Frontal cortex (tissue), 4 donors: Measurements from ENCODE around the gene SCN2B. TPM values are rescaled to one million over a fixed set of nuclear protein-coding genes. Genes with fewer than 3 reads are reported as not detected.

Experiments
- DNase-seq, 2 donors: peaks; one replicate each; pipeline ENCODE4 v3.0.0; 2012; ENCODE audit warnings: low spot score in 2 of 2
- FAIRE-seq: peaks from 2 replicates; lab custom pipeline; 2012; peaks lifted over from hg19 to GRCh38; lab: Jason Lieb, UNC
- total RNA-seq: library from RNA; depleted of rRNA; stranded (reverse); fragments of >200 nt; gene quantifications from one replicate; pipeline ENCODE4 v1.2.3, GENCODE V29; 2014
- donor health status: control.
- donor health status: control.
- donor health status: control.

Gene SCN2B
- total RNA-seq, 1 donor from 2014 or later, result 4.9 TPM

DNA sequence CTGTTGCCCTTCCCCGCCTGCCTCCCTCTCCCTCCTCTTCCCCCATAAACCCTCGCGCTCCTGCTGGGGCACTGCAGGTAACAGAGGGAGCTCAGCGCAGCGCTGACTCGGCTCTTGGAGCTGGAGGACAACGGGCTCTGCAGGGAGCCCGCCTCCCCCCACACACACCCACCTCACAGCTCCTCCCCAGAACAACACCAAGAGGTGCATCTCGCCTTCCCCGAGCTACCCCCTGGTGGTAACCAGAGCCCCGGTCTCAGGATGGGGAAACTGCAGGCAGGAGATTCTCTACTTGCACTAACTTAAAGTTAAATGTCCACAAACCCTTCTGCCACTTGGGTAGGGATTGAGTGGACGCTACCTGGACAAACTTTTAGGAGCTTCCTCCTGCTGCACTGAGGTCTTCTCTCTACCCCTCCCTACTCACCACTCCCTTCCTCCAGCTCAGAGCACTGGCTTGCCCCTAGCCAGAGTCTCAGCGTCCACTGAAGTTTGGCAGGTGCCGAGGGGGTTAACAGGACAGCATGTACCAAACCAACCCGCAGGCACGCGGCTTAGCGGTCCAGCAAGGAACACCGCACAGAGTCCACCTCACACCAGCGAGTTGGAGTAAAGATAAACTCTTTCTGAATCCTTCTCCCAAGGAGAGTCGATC lies 19.8 kb downstream of the SCN2B start:
- DNase-seq (no peak), FAIRE-seq (no peak)

DNA sequence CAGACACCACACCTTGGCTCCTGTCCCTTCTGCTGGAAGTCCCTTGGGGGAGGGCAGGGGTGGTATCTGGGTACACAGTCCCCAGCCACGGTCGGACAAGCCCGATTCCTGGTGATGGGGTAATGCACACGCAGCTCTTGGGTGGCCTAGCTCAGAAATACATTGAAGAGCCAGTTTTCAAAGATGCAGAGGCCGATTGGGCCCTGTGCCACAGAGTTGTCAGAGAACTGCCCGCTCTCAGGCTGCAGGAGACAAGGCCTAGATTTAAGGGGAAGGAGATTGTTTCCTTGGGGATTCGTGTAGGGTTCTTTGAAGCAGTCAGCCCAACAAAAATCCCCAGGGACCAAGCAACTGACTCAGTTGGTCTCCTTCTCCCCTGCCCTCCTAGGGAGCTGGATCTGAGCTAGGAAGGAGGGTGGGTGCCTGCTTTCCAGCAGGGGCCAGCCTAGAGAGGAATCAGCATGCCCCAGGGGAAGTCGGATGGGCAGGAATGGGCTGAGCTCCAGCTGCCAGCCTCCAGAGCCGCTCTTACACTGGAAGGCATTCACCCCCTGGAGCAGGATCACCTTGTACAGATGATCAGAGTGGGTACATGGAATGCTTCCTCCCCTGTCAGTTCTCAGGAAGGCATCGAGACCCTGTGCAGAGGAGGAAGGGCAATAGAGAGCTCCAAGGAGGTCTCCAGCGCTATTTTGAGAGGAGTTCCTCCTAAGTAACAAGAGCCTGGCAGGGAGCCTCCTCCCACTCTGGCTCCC lies 20.5 kb downstream of the SCN2B start:
- FAIRE-seq, result no peak
- no peak for DNase-seq

GRCh38 chr11:118154641-118155040 lies 21.8 kb downstream of the SCN2B start:
- no peak for DNase-seq
- FAIRE-seq, result no peak

- no peak for DNase-seq
- FAIRE-seq, result no peak
Measured at GRCh38 chr11:118153976-118154375, 22.5 kb downstream of the SCN2B start.

- FAIRE-seq (no peak), DNase-seq (no peak)
Measured at GRCh38 chr11:118153516-118153915, 22.9 kb downstream of the SCN2B start.

- peak; percentile 82 to 87 for DNase-seq
- FAIRE-seq, result no peak
Measured at GRCh38 chr11:118152552-118153471, 23.6 kb downstream of the SCN2B start, which contains the start of gene SCN4B. Gene SCN4B, minus strand, starts transcription at chr11:118152823. Its CDS starts 150 bp downstream, at chr11:118152673.

DNA sequence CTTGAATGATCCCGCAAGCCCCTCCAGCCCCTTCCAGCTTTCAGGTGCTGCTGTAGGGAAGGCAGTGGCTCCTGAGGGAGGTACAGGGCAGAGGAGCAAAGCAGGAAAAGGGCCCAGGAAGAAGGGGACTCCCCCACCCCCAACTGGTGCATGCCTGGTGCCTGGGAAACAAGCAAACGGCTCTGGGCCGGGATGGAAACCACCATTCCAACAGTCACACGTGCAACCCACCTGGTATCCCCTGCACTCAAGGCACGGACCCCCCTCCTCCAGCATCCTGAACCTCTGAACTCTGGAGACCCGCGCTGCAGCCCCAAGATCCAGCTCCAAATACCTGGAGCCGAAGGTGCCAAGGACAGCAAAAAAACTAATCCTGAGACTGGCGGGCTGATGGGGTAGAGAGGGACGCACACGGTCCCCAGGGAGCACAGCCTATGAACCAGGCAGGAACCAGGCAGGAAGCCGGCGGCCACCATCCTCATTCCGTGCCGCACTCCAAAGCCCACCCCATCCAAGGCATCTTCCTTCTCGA lies 24.4 kb downstream of the SCN2B start:
- no peak for FAIRE-seq

GRCh38 chr11:118151431-118151830 lies 25.0 kb downstream of the SCN2B start:
- FAIRE-seq, result no peak
- DNase-seq, result no peak

More for the DNA sequence above, 24.4 kb downstream of the SCN2B start:
- DNase-seq, result no peak

- FAIRE-seq (no peak), DNase-seq (no peak)
Measured at GRCh38 chr11:118149493-118149892, 26.9 kb downstream of the SCN2B start.

GRCh38 chr11:118148856-118149255 lies 27.6 kb downstream of the SCN2B start:
- FAIRE-seq, result no peak
- DNase-seq, result no peak

GRCh38 chr11:118148240-118148639 lies 28.2 kb downstream of the SCN2B start:
- FAIRE-seq (no peak), DNase-seq (no peak)

GRCh38 chr11:118147502-118147901 lies 28.9 kb downstream of the SCN2B start:
- FAIRE-seq (no peak), DNase-seq (no peak)

DNA sequence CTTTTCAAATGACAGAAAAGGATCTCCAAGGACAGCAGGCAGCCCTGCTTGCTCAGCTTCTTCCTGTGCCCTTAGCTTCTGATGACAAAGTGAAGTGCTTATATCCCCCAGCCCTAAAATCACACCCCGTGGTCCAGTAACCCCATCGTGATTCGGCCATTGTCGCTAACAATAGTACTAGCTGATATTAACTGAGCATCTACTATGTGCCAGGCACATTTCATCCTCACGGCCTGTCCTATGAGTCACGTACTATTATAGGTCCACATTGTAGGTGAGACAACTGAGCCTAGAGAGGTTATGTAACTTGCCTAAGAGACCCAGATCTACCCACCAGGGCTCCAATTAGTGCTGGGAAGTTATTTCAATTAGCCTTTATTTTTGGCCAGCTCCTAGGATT lies 29.9 kb downstream of the SCN2B start:
- DNase-seq (no peak), FAIRE-seq (no peak)

GRCh38 chr11:118145285-118146227 lies 30.9 kb downstream of the SCN2B start:
- peak; percentile 94 to 95 for DNase-seq
- no peak for FAIRE-seq

GRCh38 chr11:118144301-118145268 lies 31.9 kb downstream of the SCN2B start:
- no peak for DNase-seq
- FAIRE-seq, result no peak

DNA sequence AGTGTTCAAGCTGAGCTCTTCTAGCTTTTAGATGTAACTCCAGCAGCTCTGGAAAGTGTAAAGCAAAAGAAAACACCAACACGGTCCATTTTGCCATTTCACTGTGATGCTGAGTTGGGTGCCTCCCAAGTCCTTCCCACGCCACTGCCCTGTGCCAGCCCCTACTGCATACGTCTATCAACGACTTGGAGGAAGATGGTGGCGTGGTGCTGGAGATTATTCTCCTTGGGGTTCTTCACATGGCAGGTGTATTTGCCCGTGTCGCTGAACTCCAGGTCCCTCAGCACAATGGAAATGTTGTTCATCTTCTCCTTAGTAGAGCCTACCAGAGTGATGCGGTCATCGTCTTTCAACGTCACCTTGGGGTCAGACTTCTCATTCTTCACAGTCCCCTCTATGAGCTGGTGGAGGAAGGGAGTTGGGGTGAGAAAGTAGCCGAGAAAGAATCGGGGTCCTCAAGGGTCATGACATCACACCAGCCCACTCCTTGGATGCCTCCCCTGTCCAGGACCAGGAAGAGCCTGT lies 32.7 kb downstream of the SCN2B start:
- FAIRE-seq (no peak), DNase-seq (no peak)

- no peak for FAIRE-seq
- no peak for DNase-seq
Measured at GRCh38 chr11:118142809-118143208, 33.6 kb downstream of the SCN2B start.

- DNase-seq (no peak), FAIRE-seq (no peak)
Measured at GRCh38 chr11:118142081-118142480, 34.4 kb downstream of the SCN2B start.
